Measurements from ENCODE around the gene PABPN1L. TPM values are rescaled to one million over a fixed set of nuclear protein-coding genes. Genes with fewer than 3 reads are reported as not detected.

Gene PABPN1L
- total RNA-seq, 2 experiments from 2014 or later, result not detected

GRCh38 chr16:88854306-88855111 lies 12.0 kb downstream of the PABPN1L start:
- Histone ChIP-seq H3K36me3 (ENCODE audit: insufficient read depth, low read length) (peaks cover 23% of the 10 kb centered on the region), H3K4me3 (ENCODE audit: low read length) (no peak overlapping the region), H3K4me1 (ENCODE audit: insufficient read depth, low read length) (peaks cover 47% of the 10 kb centered on the region), H3K9me3 (ENCODE audit: control insufficient read depth in 1 of 2, insufficient read depth in 1 of 2, low read length in 2 of 2) (no peaks in the 10 kb centered on the region), H3K27ac (ENCODE audit: low read depth in 1 of 2, low read length in 2 of 2) (no peak overlapping the region), H3K27me3 (ENCODE audit: control insufficient read depth in 1 of 2, insufficient read depth in 2 of 2, low read length in 2 of 2) (no peaks in the 10 kb centered on the region)
- Mint-ChIP-seq H3K27ac (peak overlapping the region; percentile 42), H3K27me3 (peaks cover 3% of the 10 kb centered on the region), H3K4me1 (ENCODE audit: low read depth) (peaks cover 27% of the 10 kb centered on the region), H3K4me3 (peak overlapping the region; percentile 77), H3K36me3 (ENCODE audit: low read depth) (peaks cover 21% of the 10 kb centered on the region), H3K9me3 (no peaks in the 10 kb centered on the region)
- ChIA-PET POLR2A (interaction anchor here (0.9 kb wide), 1 partner anchor 73 kb away, joined by 3 read pairs; no protein-coding TSS in a partner anchor), CTCF (no interaction called here)
- ATAC-seq (ENCODE audit: poor library complexity) (no peak), DNase-seq (peak in 6 of 14 experiments; percentile 9 to 75 (median 27))
- TF ChIP-seq, protein P1, sequence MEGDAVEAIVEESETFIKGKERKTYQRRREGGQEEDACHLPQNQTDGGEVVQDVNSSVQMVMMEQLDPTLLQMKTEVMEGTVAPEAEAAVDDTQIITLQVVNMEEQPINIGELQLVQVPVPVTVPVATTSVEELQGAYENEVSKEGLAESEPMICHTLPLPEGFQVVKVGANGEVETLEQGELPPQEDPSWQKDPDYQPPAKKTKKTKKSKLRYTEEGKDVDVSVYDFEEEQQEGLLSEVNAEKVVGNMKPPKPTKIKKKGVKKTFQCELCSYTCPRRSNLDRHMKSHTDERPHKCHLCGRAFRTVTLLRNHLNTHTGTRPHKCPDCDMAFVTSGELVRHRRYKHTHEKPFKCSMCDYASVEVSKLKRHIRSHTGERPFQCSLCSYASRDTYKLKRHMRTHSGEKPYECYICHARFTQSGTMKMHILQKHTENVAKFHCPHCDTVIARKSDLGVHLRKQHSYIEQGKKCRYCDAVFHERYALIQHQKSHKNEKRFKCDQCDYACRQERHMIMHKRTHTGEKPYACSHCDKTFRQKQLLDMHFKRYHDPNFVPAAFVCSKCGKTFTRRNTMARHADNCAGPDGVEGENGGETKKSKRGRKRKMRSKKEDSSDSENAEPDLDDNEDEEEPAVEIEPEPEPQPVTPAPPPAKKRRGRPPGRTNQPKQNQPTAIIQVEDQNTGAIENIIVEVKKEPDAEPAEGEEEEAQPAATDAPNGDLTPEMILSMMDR (IDR thresholded peaks at IDR 0.05), result no peak
- intact Hi-C loops (cut with DNase I, micrococcal nuclease), result loop anchor here in 1 of 2 experiments (5.0 kb wide), 6 partner anchors 117 to 803 kb away; partner anchors contain the start of genes CHMP1A, SPATA33, ZFPM1 and ZNF778

GRCh38 chr16:88853325-88853941 lies 13.0 kb downstream of the PABPN1L start:
- DNase-seq (no peak), ATAC-seq (ENCODE audit: poor library complexity) (no peak)
- Mint-ChIP-seq H3K4me1 (ENCODE audit: low read depth) (peaks cover 22% of the 10 kb centered on the region), H3K27me3 (peaks cover 3% of the 10 kb centered on the region), H3K9me3 (no peaks in the 10 kb centered on the region), H3K27ac (no peak overlapping the region), H3K4me3 (no peak overlapping the region), H3K36me3 (ENCODE audit: low read depth) (peaks cover 10% of the 10 kb centered on the region)
- Histone ChIP-seq H3K4me1 (ENCODE audit: insufficient read depth, low read length) (peaks cover 42% of the 10 kb centered on the region), H3K9me3 (ENCODE audit: control insufficient read depth in 1 of 2, insufficient read depth in 1 of 2, low read length in 2 of 2) (no peaks in the 10 kb centered on the region), H3K36me3 (ENCODE audit: insufficient read depth, low read length) (peaks cover 13% of the 10 kb centered on the region), H3K27ac (ENCODE audit: low read depth in 1 of 2, low read length in 2 of 2) (no peak overlapping the region), H3K4me3 (ENCODE audit: low read length) (no peak overlapping the region), H3K27me3 (ENCODE audit: control insufficient read depth in 1 of 2, insufficient read depth in 2 of 2, low read length in 2 of 2) (no peaks in the 10 kb centered on the region)
- CTCF ChIA-PET, result no interaction called here
- intact Hi-C loops (cut with DNase I, micrococcal nuclease), result no loop called here
- POLR2A ChIA-PET, result no interaction called here
- TF ChIP-seq, protein P1 (IDR thresholded peaks at IDR 0.05), result no peak

GRCh38 chr16:88851616-88852015 lies 14.8 kb downstream of the PABPN1L start:
- Mint-ChIP-seq H3K9me3 (no peaks in the 10 kb centered on the region), H3K27me3 (no peaks in the 10 kb centered on the region), H3K36me3 (ENCODE audit: low read depth) (no peaks in the 10 kb centered on the region), H3K4me1 (ENCODE audit: low read depth) (peaks cover 12% of the 10 kb centered on the region), H3K27ac (no peak overlapping the region), H3K4me3 (no peak overlapping the region)
- no peak for ATAC-seq (ENCODE audit: poor library complexity)
- H3K27ac ChIP-seq (ENCODE audit: low read depth in 1 of 2, low read length in 2 of 2), result no peak overlapping the region
- ChIA-PET POLR2A (no interaction called here), CTCF (no interaction called here)
- TF ChIP-seq, protein P1 (IDR thresholded peaks at IDR 0.05), result no peak
- intact Hi-C loops (cut with DNase I, micrococcal nuclease), result no loop called here
- H3K4me1 ChIP-seq (ENCODE audit: insufficient read depth, low read length), result peaks cover 31% of the 10 kb centered on the region
- H3K4me3 ChIP-seq (ENCODE audit: low read length), result no peak overlapping the region
- H3K36me3 ChIP-seq (ENCODE audit: insufficient read depth, low read length), result peaks cover 15% of the 10 kb centered on the region
- DNase-seq, result no peak
- H3K9me3 ChIP-seq (ENCODE audit: control insufficient read depth in 1 of 2, insufficient read depth in 1 of 2, low read length in 2 of 2), result no peaks in the 10 kb centered on the region
- H3K27me3 ChIP-seq (ENCODE audit: control insufficient read depth in 1 of 2, insufficient read depth in 2 of 2, low read length in 2 of 2), result no peaks in the 10 kb centered on the region

All from CD4-positive, alpha-beta T cell (primary cell).